Measurements from ENCODE around the gene RTN4RL2.
A peak's percentile ranks its signal among the peaks of the same experiment; 100 is the strongest.

The RTN4RL2 gene

GRCh38 chr11:57499983-57500461, 39.7 kb downstream of the RTN4RL2 start:
- H3K4me1 ChIP-seq (ENCODE audit: insufficient read depth, low read length): peaks cover 15% of the 10 kb centered on the region
- peak overlapping the region; percentile 21 to 56 for H3K4me3 ChIP-seq (ENCODE audit: low read depth in 1 of 2, low read length in 2 of 2)
- peaks cover 17% of the 10 kb centered on the region for H3K36me3 ChIP-seq (ENCODE audit: insufficient read depth, low read length)
- no peaks in the 10 kb centered on the region for H3K9me3 ChIP-seq (ENCODE audit: low read length)
- peak overlapping the region; percentile 47 for H3K27ac ChIP-seq (ENCODE audit: low read depth, low read length)
- H3K27me3 ChIP-seq (ENCODE audit: control insufficient read depth in 1 of 2, insufficient read depth in 2 of 2, low read length in 2 of 2): no peaks in the 10 kb centered on the region
- H3K9ac ChIP-seq (ENCODE audit: low read length): no peak overlapping the region

GRCh38 chr11:57500515-57500914, 40.2 kb downstream of the RTN4RL2 start:
- no peaks in the 10 kb centered on the region for H3K27me3 ChIP-seq (ENCODE audit: control insufficient read depth in 1 of 2, insufficient read depth in 2 of 2, low read length in 2 of 2)
- H3K4me1 ChIP-seq (ENCODE audit: insufficient read depth, low read length): peaks cover 15% of the 10 kb centered on the region

GRCh38 chr11:57500926-57501325, 40.6 kb downstream of the RTN4RL2 start:
- no peak overlapping the region for H3K9ac ChIP-seq (ENCODE audit: low read length)
- H3K4me1 ChIP-seq (ENCODE audit: insufficient read depth, low read length): peaks cover 15% of the 10 kb centered on the region
- H3K9me3 ChIP-seq (ENCODE audit: low read length): no peaks in the 10 kb centered on the region
- no peak overlapping the region for H3K27ac ChIP-seq (ENCODE audit: low read depth, low read length)
- peaks cover 17% of the 10 kb centered on the region for H3K36me3 ChIP-seq (ENCODE audit: insufficient read depth, low read length)
- no peaks in the 10 kb centered on the region for H3K27me3 ChIP-seq (ENCODE audit: control insufficient read depth in 1 of 2, insufficient read depth in 2 of 2, low read length in 2 of 2)
- H3K4me3 ChIP-seq (ENCODE audit: low read depth in 1 of 2, low read length in 2 of 2): no peak overlapping the region

More at GRCh38 chr11:57500515-57500914, 40.2 kb downstream of the RTN4RL2 start:
- Histone ChIP-seq H3K9ac (ENCODE audit: low read length) (no peak overlapping the region), H3K4me3 (ENCODE audit: low read depth in 1 of 2, low read length in 2 of 2) (no peak overlapping the region), H3K27ac (ENCODE audit: low read depth, low read length) (no peak overlapping the region), H3K36me3 (ENCODE audit: insufficient read depth, low read length) (peaks cover 17% of the 10 kb centered on the region), H3K9me3 (ENCODE audit: low read length) (no peaks in the 10 kb centered on the region)

GRCh38 chr11:57501953-57502352, 41.6 kb downstream of the RTN4RL2 start:
- no peak overlapping the region for H3K27ac ChIP-seq (ENCODE audit: low read depth, low read length)
- H3K36me3 ChIP-seq (ENCODE audit: insufficient read depth, low read length): peaks cover 12% of the 10 kb centered on the region
- H3K4me3 ChIP-seq (ENCODE audit: low read depth in 1 of 2, low read length in 2 of 2): no peak overlapping the region
- H3K9me3 ChIP-seq (ENCODE audit: low read length): no peaks in the 10 kb centered on the region
- no peaks in the 10 kb centered on the region for H3K27me3 ChIP-seq (ENCODE audit: control insufficient read depth in 1 of 2, insufficient read depth in 2 of 2, low read length in 2 of 2)
- no peak overlapping the region for H3K9ac ChIP-seq (ENCODE audit: low read length)
- H3K4me1 ChIP-seq (ENCODE audit: insufficient read depth, low read length): peaks cover 15% of the 10 kb centered on the region

- Histone ChIP-seq H3K27me3 (ENCODE audit: control insufficient read depth in 1 of 2, insufficient read depth in 2 of 2, low read length in 2 of 2) (no peaks in the 10 kb centered on the region), H3K36me3 (ENCODE audit: insufficient read depth, low read length) (peaks cover 8% of the 10 kb centered on the region), H3K9ac (ENCODE audit: low read length) (no peak overlapping the region), H3K4me3 (ENCODE audit: low read depth in 1 of 2, low read length in 2 of 2) (no peak overlapping the region), H3K9me3 (ENCODE audit: low read length) (no peaks in the 10 kb centered on the region), H3K27ac (ENCODE audit: low read depth, low read length) (no peak overlapping the region), H3K4me1 (ENCODE audit: insufficient read depth, low read length) (peaks cover 15% of the 10 kb centered on the region)
Measured at GRCh38 chr11:57502376-57502775, 42.0 kb downstream of the RTN4RL2 start.

- no peak overlapping the region for H3K27ac ChIP-seq (ENCODE audit: low read depth, low read length)
- no peaks in the 10 kb centered on the region for H3K9me3 ChIP-seq (ENCODE audit: low read length)
- peaks cover 4% of the 10 kb centered on the region for H3K36me3 ChIP-seq (ENCODE audit: insufficient read depth, low read length)
- H3K4me3 ChIP-seq (ENCODE audit: low read depth in 1 of 2, low read length in 2 of 2): no peak overlapping the region
- no peak overlapping the region for H3K9ac ChIP-seq (ENCODE audit: low read length)
- H3K4me1 ChIP-seq (ENCODE audit: insufficient read depth, low read length): peaks cover 15% of the 10 kb centered on the region
- no peaks in the 10 kb centered on the region for H3K27me3 ChIP-seq (ENCODE audit: control insufficient read depth in 1 of 2, insufficient read depth in 2 of 2, low read length in 2 of 2)
Measured at GRCh38 chr11:57502870-57503269, 42.5 kb downstream of the RTN4RL2 start.

GRCh38 chr11:57504511-57504910, 44.2 kb downstream of the RTN4RL2 start:
- H3K9ac ChIP-seq (ENCODE audit: low read length): no peak overlapping the region
- H3K4me3 ChIP-seq (ENCODE audit: low read depth in 1 of 2, low read length in 2 of 2): no peak overlapping the region
- H3K9me3 ChIP-seq (ENCODE audit: low read length): no peaks in the 10 kb centered on the region
- H3K27me3 ChIP-seq (ENCODE audit: control insufficient read depth in 1 of 2, insufficient read depth in 2 of 2, low read length in 2 of 2): no peaks in the 10 kb centered on the region
- H3K36me3 ChIP-seq (ENCODE audit: insufficient read depth, low read length): peaks cover 4% of the 10 kb centered on the region
- no peak overlapping the region for H3K27ac ChIP-seq (ENCODE audit: low read depth, low read length)
- peaks cover 8% of the 10 kb centered on the region for H3K4me1 ChIP-seq (ENCODE audit: insufficient read depth, low read length)

- H3K4me1 ChIP-seq (ENCODE audit: insufficient read depth, low read length): no peaks in the 10 kb centered on the region
- H3K4me3 ChIP-seq (ENCODE audit: low read depth in 1 of 2, low read length in 2 of 2): no peak overlapping the region
- no peaks in the 10 kb centered on the region for H3K9me3 ChIP-seq (ENCODE audit: low read length)
- no peaks in the 10 kb centered on the region for H3K27me3 ChIP-seq (ENCODE audit: control insufficient read depth in 1 of 2, insufficient read depth in 2 of 2, low read length in 2 of 2)
- peaks cover 4% of the 10 kb centered on the region for H3K36me3 ChIP-seq (ENCODE audit: insufficient read depth, low read length)
- no peak overlapping the region for H3K27ac ChIP-seq (ENCODE audit: low read depth, low read length)
- H3K9ac ChIP-seq (ENCODE audit: low read length): no peak overlapping the region
Measured at GRCh38 chr11:57506522-57506921, 46.2 kb downstream of the RTN4RL2 start.

GRCh38 chr11:57508341-57509170, 48.2 kb downstream of the RTN4RL2 start:
- H3K4me1 ChIP-seq (ENCODE audit: insufficient read depth, low read length): peaks cover 7% of the 10 kb centered on the region
- H3K9me3 ChIP-seq (ENCODE audit: low read length): no peaks in the 10 kb centered on the region
- no peak overlapping the region for H3K27ac ChIP-seq (ENCODE audit: low read depth, low read length)
- H3K4me3 ChIP-seq (ENCODE audit: low read depth in 1 of 2, low read length in 2 of 2): no peak overlapping the region
- peaks cover 4% of the 10 kb centered on the region for H3K36me3 ChIP-seq (ENCODE audit: insufficient read depth, low read length)
- no peaks in the 10 kb centered on the region for H3K27me3 ChIP-seq (ENCODE audit: control insufficient read depth in 1 of 2, insufficient read depth in 2 of 2, low read length in 2 of 2)
- H3K9ac ChIP-seq (ENCODE audit: low read length): no peak overlapping the region

GRCh38 chr11:57511741-57512430, 51.6 kb downstream of the RTN4RL2 start:
- Histone ChIP-seq H3K36me3 (ENCODE audit: insufficient read depth, low read length) (no peaks in the 10 kb centered on the region), H3K4me1 (ENCODE audit: insufficient read depth, low read length) (peaks cover 7% of the 10 kb centered on the region), H3K4me3 (ENCODE audit: low read depth in 1 of 2, low read length in 2 of 2) (no peak overlapping the region), H3K27me3 (ENCODE audit: control insufficient read depth in 1 of 2, insufficient read depth in 2 of 2, low read length in 2 of 2) (no peaks in the 10 kb centered on the region), H3K27ac (ENCODE audit: low read depth, low read length) (no peak overlapping the region), H3K9me3 (ENCODE audit: low read length) (no peaks in the 10 kb centered on the region), H3K9ac (ENCODE audit: low read length) (no peak overlapping the region)

GRCh38 chr11:57512646-57513451, 52.5 kb downstream of the RTN4RL2 start:
- no peaks in the 10 kb centered on the region for H3K27me3 ChIP-seq (ENCODE audit: control insufficient read depth in 1 of 2, insufficient read depth in 2 of 2, low read length in 2 of 2)
- no peak overlapping the region for H3K9ac ChIP-seq (ENCODE audit: low read length)
- peaks cover 7% of the 10 kb centered on the region for H3K4me1 ChIP-seq (ENCODE audit: insufficient read depth, low read length)
- H3K36me3 ChIP-seq (ENCODE audit: insufficient read depth, low read length): no peaks in the 10 kb centered on the region
- H3K27ac ChIP-seq (ENCODE audit: low read depth, low read length): no peak overlapping the region
- H3K9me3 ChIP-seq (ENCODE audit: low read length): no peaks in the 10 kb centered on the region
- H3K4me3 ChIP-seq (ENCODE audit: low read depth in 1 of 2, low read length in 2 of 2): no peak overlapping the region
